Activated CD8-positive, alpha-beta memory T cell treated with anti-CD3 and anti-CD28 coated beads, Interleukin-2, amount 10 ng/mL, durations not matched to agents 7 days and 5 days (primary cell): ENCODE data around the gene GPR119. TPM values are rescaled to one million over a fixed set of nuclear protein-coding genes. Genes with fewer than 3 reads are reported as not detected.
"Not testable (repeated sequence)": the region's sequence is repeated elsewhere in the genome, so short reads cannot be mapped to it uniquely, and the experiment has no call there.

Experiments used
- ATAC-seq: fragments of 150-1000 bp; cut with Tn5 transposase; one replicate; pipeline ENCODE4 v1.10.0; 2021; ENCODE audit warnings: moderate library complexity
- CTCF ChIA-PET: fragments of 350-600 bp; sonication (Branson Sonifier 250); formaldehyde crosslinking; loops from one replicate; lab custom pipeline; 2021; ENCODE audit warnings: antibody characterized with exemption; lab: Charles Lee
- DNase-seq: peaks from one replicate; pipeline ENCODE4 v3.0.0-alpha.2; 2020
- H3K27ac Mint-ChIP-seq: one replicate; pipeline ENCODE4 v1.8.0; 2021; ENCODE audit warnings: mild to moderate bottlenecking, mixed read lengths
- H3K27me3 Mint-ChIP-seq: one replicate; pipeline ENCODE4 v1.8.0; 2021; ENCODE audit warnings: mixed read lengths
- H3K36me3 Mint-ChIP-seq: one replicate; pipeline ENCODE4 v1.8.0; 2021; ENCODE audit warnings: mild to moderate bottlenecking, mixed read lengths
- H3K4me1 Mint-ChIP-seq: one replicate; pipeline ENCODE4 v1.8.0; 2021; ENCODE audit warnings: mixed read lengths
- H3K4me3 Mint-ChIP-seq: one replicate; pipeline ENCODE4 v1.8.0; 2021; ENCODE audit warnings: mild to moderate bottlenecking, moderate library complexity, mixed read lengths
- H3K9me3 Mint-ChIP-seq: one replicate; pipeline ENCODE4 v1.8.0; 2022; ENCODE audit warnings: low read depth, mixed read lengths
- total RNA-seq, 2 experiments: library from RNA; stranded (reverse); gene quantifications; one replicate each; pipeline ENCODE4 v1.2.3, GENCODE V29; 2021

GPR119 gene
- total RNA-seq: not detected

GRCh38 chrX:130385520-130385919, at the start of gene GPR119:
Gene GPR119 (minus strand): TSS chrX:130385674. CDS start chrX:130385447, 227 bp downstream.
- ATAC-seq (no peak), DNase-seq (no peak)
- no peaks in the 10 kb centered on the region for H3K4me1 Mint-ChIP-seq
- no peak within 1 kb of the TSS for H3K27ac Mint-ChIP-seq
- no peaks in the 10 kb centered on the region for H3K36me3 Mint-ChIP-seq
- CTCF ChIA-PET: no interaction called here
- peaks cover 5% of the 10 kb centered on the region for H3K27me3 Mint-ChIP-seq
- H3K9me3 Mint-ChIP-seq: no peaks in the 10 kb centered on the region
- H3K4me3 Mint-ChIP-seq: no peak within 1 kb of the TSS

GRCh38 chrX:130429236-130429635, 43.8 kb upstream of the GPR119 start:
- ATAC-seq, H3K27ac Mint-ChIP-seq, H3K4me1 Mint-ChIP-seq, DNase-seq, CTCF ChIA-PET, H3K36me3 Mint-ChIP-seq, H3K27me3 Mint-ChIP-seq, H3K4me3 Mint-ChIP-seq, H3K9me3 Mint-ChIP-seq: not testable (repeated sequence)

GRCh38 chrX:130426531-130426930, 41.1 kb upstream of the GPR119 start:
- no peaks in the 10 kb centered on the region for H3K36me3 Mint-ChIP-seq

GRCh38 chrX:130419263-130419662, 33.8 kb upstream of the GPR119 start:
- Mint-ChIP-seq H3K27ac (no peak overlapping the region), H3K36me3 (peaks cover 3% of the 10 kb centered on the region), H3K4me1 (peaks cover 8% of the 10 kb centered on the region), H3K9me3 (no peaks in the 10 kb centered on the region), H3K4me3 (no peak overlapping the region), H3K27me3 (no peaks in the 10 kb centered on the region)
- DNase-seq (no peak), ATAC-seq (no peak)
- CTCF ChIA-PET: no interaction called here

More at GRCh38 chrX:130426531-130426930, 41.1 kb upstream of the GPR119 start:
- H3K27ac Mint-ChIP-seq: no peak overlapping the region
- H3K4me1 Mint-ChIP-seq: no peaks in the 10 kb centered on the region
- CTCF ChIA-PET: no interaction called here
- no peaks in the 10 kb centered on the region for H3K9me3 Mint-ChIP-seq
- DNase-seq (no peak), ATAC-seq (no peak)
- H3K4me3 Mint-ChIP-seq: no peak overlapping the region
- no peaks in the 10 kb centered on the region for H3K27me3 Mint-ChIP-seq

- H3K27ac Mint-ChIP-seq: no peak overlapping the region
- peaks cover 9% of the 10 kb centered on the region for H3K4me1 Mint-ChIP-seq
- peaks cover 8% of the 10 kb centered on the region for H3K36me3 Mint-ChIP-seq
- no peaks in the 10 kb centered on the region for H3K9me3 Mint-ChIP-seq
- CTCF ChIA-PET: no interaction called here
- no peak overlapping the region for H3K4me3 Mint-ChIP-seq
- no peaks in the 10 kb centered on the region for H3K27me3 Mint-ChIP-seq
- ATAC-seq (no peak), DNase-seq (no peak)
Measured at GRCh38 chrX:130418740-130419139, 33.3 kb upstream of the GPR119 start.

- DNase-seq (no peak), ATAC-seq (no peak)
- Mint-ChIP-seq H3K4me3 (no peak overlapping the region), H3K9me3 (no peaks in the 10 kb centered on the region), H3K4me1 (peaks cover 9% of the 10 kb centered on the region), H3K36me3 (peaks cover 9% of the 10 kb centered on the region), H3K27me3 (no peaks in the 10 kb centered on the region), H3K27ac (no peak overlapping the region)
- CTCF ChIA-PET: no interaction called here
Measured at GRCh38 chrX:130418066-130418465, 32.6 kb upstream of the GPR119 start.

- Mint-ChIP-seq H3K27me3 (no peaks in the 10 kb centered on the region), H3K4me1 (peaks cover 9% of the 10 kb centered on the region), H3K4me3 (no peak overlapping the region), H3K36me3 (peaks cover 14% of the 10 kb centered on the region), H3K9me3 (no peaks in the 10 kb centered on the region), H3K27ac (no peak overlapping the region)
- DNase-seq (no peak), ATAC-seq (no peak)
- CTCF ChIA-PET: no interaction called here
Measured at GRCh38 chrX:130416785-130417184, 31.3 kb upstream of the GPR119 start.

- CTCF ChIA-PET: no interaction called here
- H3K36me3 Mint-ChIP-seq: peaks cover 19% of the 10 kb centered on the region
- DNase-seq (no peak), ATAC-seq (peak; percentile 70)
- H3K4me1 Mint-ChIP-seq: peaks cover 9% of the 10 kb centered on the region
- no peak overlapping the region for H3K4me3 Mint-ChIP-seq
- H3K27me3 Mint-ChIP-seq: no peaks in the 10 kb centered on the region
- H3K27ac Mint-ChIP-seq: no peak overlapping the region
- H3K9me3 Mint-ChIP-seq: no peaks in the 10 kb centered on the region
Measured at GRCh38 chrX:130415201-130415600, 29.7 kb upstream of the GPR119 start.

GRCh38 chrX:130414800-130415199, 29.3 kb upstream of the GPR119 start:
- H3K36me3 Mint-ChIP-seq: peaks cover 21% of the 10 kb centered on the region
- DNase-seq: no peak
- ATAC-seq: no peak
- H3K9me3 Mint-ChIP-seq: no peaks in the 10 kb centered on the region
- peaks cover 9% of the 10 kb centered on the region for H3K4me1 Mint-ChIP-seq
- no peak overlapping the region for H3K4me3 Mint-ChIP-seq
- H3K27ac Mint-ChIP-seq: no peak overlapping the region
- CTCF ChIA-PET: no interaction called here
- H3K27me3 Mint-ChIP-seq: no peaks in the 10 kb centered on the region

GRCh38 chrX:130413415-130413814, 27.9 kb upstream of the GPR119 start:
- DNase-seq: no peak
- peaks cover 9% of the 10 kb centered on the region for H3K4me1 Mint-ChIP-seq
- H3K9me3 Mint-ChIP-seq: no peaks in the 10 kb centered on the region
- no peak overlapping the region for H3K27ac Mint-ChIP-seq
- CTCF ChIA-PET: interaction anchor here (1.0 kb wide), 1 partner anchor 17 kb away, joined by 3 read pairs; no protein-coding TSS in a partner anchor
- H3K27me3 Mint-ChIP-seq: no peaks in the 10 kb centered on the region
- H3K4me3 Mint-ChIP-seq: no peak overlapping the region
- ATAC-seq: no peak
- peaks cover 27% of the 10 kb centered on the region for H3K36me3 Mint-ChIP-seq

- DNase-seq (no peak), ATAC-seq (peak; percentile 6)
- peaks cover 24% of the 10 kb centered on the region for H3K4me1 Mint-ChIP-seq
- CTCF ChIA-PET: interaction anchor here (0.7 kb wide), 1 partner anchor 72 kb away, joined by 3 read pairs; no protein-coding TSS in a partner anchor
- H3K27me3 Mint-ChIP-seq: peaks cover 2% of the 10 kb centered on the region
- peaks cover 17% of the 10 kb centered on the region for H3K36me3 Mint-ChIP-seq
- H3K27ac Mint-ChIP-seq: peak overlapping the region; percentile 91
- no peaks in the 10 kb centered on the region for H3K9me3 Mint-ChIP-seq
- H3K4me3 Mint-ChIP-seq: peak overlapping the region; percentile 89
Measured at GRCh38 chrX:130402208-130402684, 16.8 kb upstream of the GPR119 start.

GRCh38 chrX:130401415-130402207, 16.1 kb upstream of the GPR119 start, which contains the start of gene RBMX2:
Gene RBMX2 (plus strand): TSS chrX:130401987. CDS start chrX:130402033, 46 bp downstream.
- Mint-ChIP-seq H3K27ac (peak within 1 kb of the TSS; percentile 91), H3K4me3 (peak within 1 kb of the TSS; percentile 89), H3K9me3 (no peaks in the 10 kb centered on the region), H3K4me1 (peaks cover 24% of the 10 kb centered on the region), H3K36me3 (peaks cover 16% of the 10 kb centered on the region), H3K27me3 (peaks cover 2% of the 10 kb centered on the region)
- CTCF ChIA-PET: interaction anchor here (0.7 kb wide), 1 partner anchor 72 kb away, joined by 3 read pairs; no protein-coding TSS in a partner anchor
- ATAC-seq (peak; percentile 96), DNase-seq (peak; percentile 75)

- no peak overlapping the region for H3K4me3 Mint-ChIP-seq
- no peak for DNase-seq
- CTCF ChIA-PET: interaction anchor here (0.8 to 1.4 kb wide), 2 partner anchors 24 to 28 kb away, joined by 3 to 4 read pairs; no protein-coding TSS in a partner anchor
- no peaks in the 10 kb centered on the region for H3K4me1 Mint-ChIP-seq
- H3K27ac Mint-ChIP-seq: no peak overlapping the region
- H3K36me3 Mint-ChIP-seq: no peaks in the 10 kb centered on the region
- no peak for ATAC-seq
- H3K27me3 Mint-ChIP-seq: peaks cover 22% of the 10 kb centered on the region
- no peaks in the 10 kb centered on the region for H3K9me3 Mint-ChIP-seq
Measured at GRCh38 chrX:130395341-130395740, 9.9 kb upstream of the GPR119 start.
